Activated CD4-positive, alpha-beta T cell treated with anti-CD3 and anti-CD28 coated beads, Interleukin-10, Interleukin-2, amounts not matched to agents 100 ng/mL and 50 ng/mL, durations not matched to agents 16 hours and 8 hours (primary cell): ENCODE data around the gene PCSK6.
A peak's percentile ranks its signal among the peaks of the same experiment; 100 is the strongest.

Experiments
- DNase-seq: peaks from one replicate; pipeline ENCODE4 v3.0.0-alpha.2; 2020

PCSK6 gene

DNA sequence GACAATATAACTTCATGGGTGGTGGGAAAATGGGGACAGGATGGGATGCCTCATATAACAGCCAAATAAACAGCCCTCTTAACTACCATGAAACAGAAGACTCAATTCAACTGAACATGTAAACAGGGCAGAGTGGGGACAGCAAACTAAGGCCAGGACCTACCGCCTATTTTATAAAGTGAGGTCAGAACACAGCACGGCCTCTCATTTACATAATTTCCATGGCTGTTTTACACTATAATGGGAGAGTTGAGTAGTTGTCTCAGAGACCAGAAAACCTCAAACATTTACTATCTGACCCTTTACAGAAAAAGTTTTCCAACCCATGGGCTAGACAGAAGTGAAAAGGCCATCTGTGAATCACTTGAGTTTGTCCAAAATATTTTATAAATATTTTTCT is 137.8 kb downstream of the PCSK6 start:
- no peak for DNase-seq

DNA sequence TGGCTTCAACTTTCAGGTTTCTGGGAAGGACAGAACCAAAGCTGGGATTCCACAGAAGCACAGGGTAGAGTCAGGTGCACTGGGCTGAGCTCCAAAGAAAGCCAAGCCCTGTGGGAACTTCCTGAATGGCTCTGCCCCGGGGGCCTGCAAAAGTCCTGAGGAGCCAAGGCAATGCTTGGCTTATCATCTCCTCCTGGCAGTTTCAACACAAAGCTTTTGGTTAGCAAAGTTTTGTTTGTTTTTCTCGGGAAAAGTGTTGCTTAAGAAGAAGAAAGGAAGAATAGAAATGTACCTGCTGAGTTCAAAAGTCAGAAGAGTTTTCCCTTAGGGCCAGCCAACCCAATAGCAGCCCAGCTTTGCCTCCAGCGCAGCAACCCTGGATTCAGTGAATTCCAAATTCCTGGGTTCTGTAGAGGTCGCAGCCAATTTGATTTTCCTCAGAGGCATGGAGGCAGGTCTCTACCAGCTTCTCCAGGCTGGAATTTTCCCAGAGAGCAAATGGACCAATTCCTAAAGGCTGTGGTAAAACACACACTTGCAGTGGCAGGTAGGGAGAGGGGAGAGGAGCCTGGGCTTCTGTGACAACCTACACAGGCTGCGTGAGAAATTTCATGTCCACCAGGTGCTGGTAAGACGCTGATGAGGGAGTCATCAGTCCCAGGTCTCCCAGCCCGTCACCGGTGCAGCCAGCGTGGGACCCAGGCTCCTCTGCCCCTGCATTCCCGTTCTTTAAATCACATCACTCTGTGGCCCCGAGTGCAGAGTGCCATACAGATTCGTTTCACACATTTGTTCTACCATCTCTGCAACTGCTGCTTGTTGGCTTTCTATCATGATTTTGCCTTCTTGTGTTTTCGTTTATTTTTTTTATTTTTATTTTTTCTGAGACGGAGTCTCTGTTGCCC is 140.2 kb downstream of the PCSK6 start:
- no peak for DNase-seq

DNA sequence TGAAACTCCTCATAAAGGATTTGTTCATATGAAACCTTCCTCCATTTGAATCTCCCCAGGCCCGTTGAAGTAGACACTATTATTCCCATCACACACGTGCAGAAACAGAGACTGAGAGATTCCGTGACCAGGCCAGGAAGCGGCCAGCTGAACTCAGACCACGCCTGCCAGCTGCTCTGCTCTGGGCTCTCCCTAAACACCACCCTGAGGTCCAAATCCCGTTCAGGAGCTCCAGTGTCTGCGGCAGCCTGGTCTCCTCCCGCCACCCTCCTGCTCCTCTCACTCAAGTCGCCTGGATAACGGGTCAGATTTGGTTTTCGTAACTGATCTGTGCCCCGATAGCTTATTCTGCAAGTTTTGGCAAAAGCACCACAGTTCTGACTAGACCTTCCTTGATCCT is 140.9 kb downstream of the PCSK6 start:
- DNase-seq, result no peak

DNA sequence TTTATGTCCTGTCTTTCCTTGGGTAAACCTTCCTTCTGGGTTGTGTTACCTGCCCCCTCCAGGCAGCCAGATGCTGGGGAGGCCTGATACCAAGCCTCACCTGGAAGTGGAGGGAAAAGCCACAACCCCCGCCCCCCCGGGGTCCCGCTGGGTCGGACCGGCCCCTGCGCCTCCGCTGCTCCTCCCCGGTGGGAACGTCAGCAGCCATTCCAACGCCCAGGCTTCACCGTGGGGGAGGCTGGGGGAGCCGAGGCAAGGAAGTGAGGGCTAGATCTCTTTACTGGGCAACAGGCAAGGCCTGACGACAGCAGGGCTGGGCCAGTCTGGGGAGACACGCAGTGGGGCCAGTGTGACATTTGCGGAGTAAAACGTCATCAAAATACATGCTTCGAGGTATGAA is 141.5 kb downstream of the PCSK6 start:
- DNase-seq, result no peak

DNA sequence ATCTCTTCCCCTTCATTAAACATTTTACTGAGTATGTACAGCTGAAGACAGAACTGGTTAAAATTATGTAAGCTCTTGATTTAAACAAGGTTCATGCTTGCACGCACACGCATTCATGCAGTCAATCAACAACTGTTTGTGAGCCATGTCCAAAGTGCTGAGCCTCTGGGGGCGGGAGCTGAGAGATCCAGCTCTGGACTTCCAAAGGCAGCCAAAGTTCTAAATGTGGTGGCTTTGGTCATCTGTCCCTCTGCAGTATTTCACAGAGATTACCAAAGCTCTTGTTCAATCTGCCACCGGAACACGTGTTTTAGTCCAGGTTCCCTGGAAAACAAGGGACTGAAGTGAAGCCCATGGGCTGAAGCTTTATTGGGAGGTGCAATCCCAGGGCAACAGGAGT is 142.1 kb downstream of the PCSK6 start:
- no peak for DNase-seq

DNA sequence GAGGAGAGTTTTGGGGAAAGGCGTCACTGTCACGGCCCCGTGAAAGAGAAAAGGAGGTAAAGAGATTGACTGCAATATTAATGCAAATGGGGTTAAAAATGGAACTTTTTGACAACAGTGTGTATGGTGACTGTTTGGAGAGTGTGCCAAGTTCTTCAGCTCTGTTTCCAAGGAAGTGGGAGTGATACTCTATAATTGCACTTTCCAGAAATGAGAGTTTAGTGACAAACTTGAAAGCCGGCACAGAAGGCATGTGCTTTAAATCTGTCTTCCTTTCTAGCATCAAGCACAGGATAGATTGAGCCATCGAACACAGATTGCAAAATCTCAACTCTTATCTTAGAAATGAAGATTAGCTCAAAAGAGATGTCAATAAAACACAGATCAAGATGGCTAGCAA is 142.6 kb downstream of the PCSK6 start:
- no peak for DNase-seq

DNA sequence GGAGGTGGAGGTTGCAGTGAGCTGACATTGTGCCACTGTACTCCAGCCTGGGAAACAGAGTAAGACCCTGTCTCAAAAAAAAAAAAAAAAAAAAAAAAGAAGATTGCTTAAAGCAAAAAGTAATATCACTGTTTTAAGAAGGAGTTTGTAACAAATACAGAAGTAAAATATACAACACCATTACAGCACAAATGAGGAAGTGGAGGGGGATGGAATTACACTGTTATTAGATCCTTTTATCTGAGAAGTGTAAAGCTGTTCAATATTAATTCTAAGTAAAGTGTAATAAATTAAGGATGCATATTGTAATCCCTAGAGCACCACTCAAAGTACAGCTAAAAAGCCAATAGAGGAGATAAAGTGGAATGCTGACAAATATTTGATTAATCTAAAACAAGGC is 147.5 kb downstream of the PCSK6 start:
- DNase-seq, result no peak

DNA sequence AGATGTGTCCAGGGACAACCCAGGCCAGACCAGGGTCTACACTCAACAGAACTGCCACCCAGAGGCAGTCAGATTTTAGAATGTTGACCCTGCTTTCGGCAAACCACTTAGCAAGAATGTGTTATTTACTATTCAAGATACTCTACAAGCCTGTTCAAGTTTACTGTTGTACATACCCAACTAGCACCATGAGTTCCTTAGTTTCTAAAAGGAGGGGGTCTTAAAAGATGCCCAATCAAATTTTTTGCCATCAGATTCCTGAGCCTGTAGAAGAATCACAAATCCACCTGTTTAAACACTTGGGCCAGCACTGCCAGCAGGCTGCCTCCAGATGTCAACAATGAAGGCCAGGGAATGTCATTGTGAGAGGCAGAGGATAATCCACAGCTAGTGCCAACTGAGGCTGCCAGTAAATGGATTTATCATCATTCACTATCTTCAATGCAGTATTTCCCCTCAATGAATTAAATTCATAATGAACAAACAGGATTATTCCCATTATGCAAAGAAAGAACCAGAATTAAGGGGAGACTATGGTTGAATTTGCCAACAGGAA is 150.9 kb downstream of the PCSK6 start:
- no peak for DNase-seq

DNA sequence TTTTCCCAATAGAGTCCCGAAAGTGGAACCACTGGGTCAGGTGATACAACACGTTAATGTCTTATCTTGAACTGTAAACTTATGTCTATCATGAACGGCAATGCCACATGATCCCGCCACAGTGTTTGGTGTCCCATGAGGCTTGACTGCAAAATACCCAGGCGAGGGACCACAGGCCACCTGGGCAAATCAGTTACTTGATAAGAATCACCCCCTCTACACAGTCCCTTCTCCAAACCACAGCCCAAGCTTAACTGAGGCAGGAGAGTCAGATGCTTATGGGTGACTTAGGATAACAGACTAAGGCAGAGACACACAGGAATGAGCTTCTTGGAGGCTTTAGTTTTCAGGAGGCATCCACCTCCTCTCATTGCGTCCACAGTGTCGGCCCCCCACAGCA is 151.5 kb downstream of the PCSK6 start:
- DNase-seq, result no peak

DNA sequence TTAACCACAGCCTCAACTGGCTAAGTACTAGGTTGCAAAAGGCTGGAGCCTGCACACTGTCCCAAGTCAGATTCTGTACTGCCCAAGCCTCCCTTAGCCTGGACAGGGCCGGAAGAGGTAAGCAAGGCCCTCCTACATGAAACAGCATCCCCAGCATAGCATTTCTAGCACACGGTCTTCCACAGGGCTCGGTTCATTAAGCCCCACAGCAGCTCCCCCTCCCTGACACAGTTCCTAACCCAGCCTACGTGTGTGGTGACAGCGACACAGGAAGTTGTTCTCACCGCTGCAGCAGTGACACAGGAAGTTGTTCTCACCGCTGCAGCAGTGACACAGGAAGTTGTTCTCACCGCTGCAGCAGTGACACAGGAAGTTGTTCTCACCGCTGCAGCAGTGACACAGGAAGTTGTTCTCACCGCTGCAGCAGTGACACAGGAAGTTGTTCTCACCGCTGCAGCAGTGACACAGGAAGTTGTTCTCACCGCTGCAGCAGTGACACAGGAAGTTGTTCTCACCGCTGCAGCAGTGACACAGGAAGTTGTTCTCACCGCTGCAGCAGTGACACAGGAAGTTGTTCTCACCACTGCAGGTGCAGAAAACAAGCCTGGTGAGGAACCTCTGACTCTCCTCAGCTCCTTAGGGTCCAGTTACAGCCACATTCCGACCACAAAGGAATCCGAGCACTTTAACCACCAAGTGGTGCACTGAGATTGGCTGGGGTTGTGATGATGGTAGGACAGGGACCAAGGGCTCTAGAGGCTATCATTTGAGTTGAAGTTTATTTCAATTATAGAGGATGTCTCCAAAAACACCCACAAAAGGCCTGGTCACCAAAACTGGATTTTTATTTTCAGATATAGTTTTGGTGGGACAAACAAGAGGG is 155.4 kb downstream of the PCSK6 start:
- DNase-seq, result peak; percentile 72

DNA sequence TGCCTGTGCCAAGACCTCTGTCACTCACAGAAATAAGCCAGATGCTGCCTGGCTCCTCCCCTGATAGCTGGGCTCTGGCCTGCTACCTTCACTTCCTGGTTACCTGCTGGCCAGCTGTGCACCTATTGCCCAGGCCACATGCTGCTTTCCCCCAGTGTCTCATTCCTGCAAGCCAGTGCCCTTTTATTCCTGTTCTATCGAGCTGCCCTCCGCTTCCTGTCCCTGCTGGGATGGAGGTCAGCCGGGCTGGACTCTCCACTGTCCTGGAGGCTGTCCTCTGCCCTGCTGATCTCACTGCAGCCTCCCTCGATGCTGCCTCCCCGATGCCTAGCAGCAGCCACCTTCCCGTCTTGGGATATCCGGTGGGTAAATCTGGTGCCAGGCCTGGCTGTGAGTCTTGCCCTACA is 157.4 kb downstream of the PCSK6 start:
- no peak for DNase-seq

DNA sequence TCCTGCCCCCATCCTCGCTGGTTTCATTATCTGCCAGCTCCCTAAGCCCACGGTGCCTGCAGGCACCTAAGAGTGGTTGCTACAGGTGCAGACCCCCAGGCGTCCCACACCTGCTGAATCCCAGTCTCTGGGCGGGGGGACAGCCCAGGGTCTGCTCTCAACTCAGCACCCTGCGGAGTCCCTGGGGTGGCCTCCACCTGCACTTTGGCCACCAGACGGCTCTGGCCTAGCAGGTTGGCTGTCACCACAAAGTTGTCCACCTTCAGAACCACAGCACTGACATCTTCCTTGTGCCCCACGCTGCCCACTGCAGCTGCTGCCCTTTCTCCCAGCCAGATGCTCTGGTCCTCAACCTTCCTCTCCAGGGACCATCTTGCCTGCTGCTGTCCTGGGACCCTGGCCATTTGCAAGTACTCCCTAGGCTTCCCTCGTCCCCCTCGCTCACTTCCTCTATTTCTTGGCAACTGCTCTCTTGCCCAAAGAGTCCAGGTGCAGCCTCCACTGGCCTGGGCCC is 159.6 kb downstream of the PCSK6 start:
- DNase-seq, result no peak

DNA sequence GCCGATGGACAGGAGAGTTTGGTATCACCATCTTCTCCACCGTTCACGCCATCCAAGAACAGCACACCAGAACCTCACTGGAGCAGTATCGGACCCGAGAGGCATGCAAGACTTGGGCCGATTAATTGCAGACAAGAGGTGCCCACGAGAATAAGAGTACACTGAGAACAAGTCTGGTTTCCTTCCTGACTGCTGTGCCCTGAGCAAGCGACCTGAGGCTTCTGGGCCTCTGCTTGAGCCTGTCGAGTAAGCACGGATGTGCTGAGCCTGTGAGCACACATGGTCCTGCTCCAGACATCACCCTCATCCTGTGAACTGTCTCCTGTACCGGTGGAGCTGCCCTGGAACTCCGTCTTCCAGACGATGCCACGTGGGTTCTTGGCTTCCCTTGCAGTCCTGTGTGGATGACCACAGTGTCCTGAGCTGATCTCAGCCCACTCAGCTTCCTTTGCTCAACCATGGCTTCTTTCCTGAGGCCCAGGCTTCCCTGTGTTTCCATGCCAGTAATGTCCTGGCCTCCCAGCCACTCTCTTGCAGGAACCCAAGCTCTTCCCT is 160.1 kb downstream of the PCSK6 start:
- no peak for DNase-seq

DNA sequence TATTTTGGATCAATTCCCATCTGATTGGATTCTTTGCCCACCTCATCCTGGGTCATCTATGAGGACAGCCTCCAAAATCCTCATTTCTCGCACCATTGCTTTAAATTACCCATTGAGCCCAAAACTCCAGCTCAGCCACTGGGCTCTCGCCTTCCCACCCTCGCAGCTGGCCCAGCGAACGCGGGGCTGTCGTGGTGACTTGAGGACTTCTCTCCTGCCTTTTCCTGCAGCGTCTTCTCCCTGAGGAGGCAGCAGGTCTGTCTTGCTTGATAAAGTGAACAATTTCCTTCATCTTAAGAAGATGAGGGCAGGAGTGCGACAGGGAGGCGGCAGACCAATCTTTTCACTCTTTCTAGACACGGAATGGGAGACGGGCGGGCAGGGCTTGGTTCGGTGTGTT is 161.5 kb downstream of the PCSK6 start:
- no peak for DNase-seq

DNA sequence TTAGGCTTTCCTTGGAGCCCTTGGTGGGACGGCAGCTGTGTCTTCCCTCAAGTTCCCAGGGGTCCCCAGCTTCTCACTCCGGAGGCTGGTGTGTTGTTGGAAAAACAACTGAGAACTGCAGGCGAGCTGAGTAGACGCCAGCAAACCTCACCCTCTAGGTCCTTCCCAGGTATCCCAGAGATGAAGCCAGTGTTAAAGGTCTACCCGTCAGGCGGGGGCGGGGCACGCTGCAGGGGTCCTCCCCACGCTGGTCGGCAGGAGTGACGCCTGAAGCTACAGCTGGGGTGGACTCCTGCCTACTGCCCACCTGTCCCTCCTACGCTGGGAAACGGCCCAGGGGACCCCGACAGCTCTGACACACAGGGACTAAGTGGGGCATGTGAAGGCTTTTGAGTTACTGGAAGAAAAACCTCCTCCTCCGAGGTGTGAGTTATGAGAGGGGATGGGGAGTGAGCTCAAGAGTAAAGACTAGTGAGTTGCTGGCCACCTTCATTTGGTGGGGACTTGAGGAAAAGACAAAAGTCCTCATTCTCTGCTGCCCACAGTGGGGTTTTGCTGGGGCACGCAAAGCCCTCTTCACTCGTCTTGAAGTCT is 162.3 kb downstream of the PCSK6 start:
- no peak for DNase-seq

DNA sequence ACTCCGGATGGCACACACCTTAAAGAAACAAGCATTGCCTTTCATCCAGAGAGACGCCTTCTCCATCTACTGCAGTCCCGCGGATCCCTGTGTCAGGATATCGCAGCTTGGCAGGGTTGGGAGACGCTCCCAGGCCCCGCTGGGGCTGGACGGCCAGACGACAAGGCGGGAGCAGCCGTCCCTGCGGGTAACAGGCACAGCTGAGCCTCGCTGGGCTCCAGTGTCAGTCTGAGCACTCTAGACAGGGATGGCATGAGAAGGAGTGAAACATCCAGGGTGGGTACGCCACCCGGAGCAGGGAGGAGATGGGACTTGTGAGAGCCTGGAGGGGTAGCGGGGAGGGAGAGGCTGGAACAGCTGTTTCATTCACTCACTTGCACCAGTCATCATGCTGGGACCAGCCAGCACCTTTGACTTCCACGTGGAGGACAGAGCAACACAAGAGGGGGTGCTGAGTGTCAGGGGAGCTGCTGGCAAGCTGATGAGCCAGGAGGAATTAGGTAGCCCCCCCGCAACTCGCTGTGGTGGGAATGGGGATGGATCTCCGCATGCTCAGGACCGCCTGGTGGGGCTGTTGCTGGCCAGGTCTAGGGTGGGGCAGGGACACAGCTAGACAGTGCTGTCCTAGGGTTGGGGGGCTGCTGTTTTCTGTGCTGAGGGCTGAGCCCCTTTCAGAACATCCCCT is 162.9 kb downstream of the PCSK6 start:
- DNase-seq, result no peak

DNA sequence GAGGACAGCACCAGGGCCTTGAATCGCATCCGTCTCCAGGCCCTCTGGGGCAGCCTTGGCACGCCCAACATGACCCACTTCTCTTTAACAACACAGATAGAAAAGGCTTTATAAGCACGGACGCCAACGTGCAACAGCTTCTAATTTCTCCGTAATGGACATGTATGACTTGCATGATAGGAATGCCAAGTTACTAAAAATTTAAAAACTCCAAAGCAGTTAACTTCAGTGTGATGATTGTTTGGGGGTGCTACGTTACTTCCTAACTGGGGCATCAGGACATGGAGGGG is 163.5 kb downstream of the PCSK6 start:
- DNase-seq, result no peak

DNA sequence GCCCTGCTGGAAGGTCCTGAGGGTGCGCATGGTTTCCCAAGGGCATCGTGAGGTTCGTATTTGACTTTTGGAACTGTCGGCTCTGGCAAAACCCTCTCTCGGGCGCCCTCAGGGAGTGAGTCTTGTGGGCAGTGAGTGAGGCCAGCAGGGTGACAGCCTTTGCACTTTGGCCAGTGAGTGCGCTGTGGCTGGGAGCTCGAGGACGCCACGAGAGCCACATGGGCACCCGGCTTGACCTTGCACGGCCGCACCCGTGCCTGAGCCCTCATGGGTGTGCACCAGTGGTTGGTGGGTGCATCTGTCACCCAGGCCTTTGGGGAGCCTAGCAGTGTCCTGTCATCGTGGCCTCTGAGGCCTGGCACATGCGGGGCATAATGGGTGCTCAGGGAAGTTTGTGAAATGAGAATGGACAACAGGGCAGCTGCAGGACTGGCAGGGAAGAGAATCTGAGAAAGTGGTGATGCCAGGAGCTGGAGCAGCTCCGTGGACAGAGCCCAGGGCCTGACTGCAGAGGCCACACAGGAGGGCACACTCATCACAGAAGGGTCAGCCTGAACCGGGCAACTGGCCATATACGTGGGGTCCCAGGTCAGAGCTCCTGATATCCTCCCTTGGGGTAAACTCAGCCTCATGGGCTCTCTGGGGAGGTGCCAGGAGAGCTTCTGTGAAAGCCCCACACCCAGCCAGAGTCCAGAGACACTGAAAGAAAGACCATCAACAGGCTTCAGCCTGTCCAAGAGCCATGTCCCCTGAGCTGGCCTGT is 164.1 kb downstream of the PCSK6 start:
- DNase-seq, result no peak

DNA sequence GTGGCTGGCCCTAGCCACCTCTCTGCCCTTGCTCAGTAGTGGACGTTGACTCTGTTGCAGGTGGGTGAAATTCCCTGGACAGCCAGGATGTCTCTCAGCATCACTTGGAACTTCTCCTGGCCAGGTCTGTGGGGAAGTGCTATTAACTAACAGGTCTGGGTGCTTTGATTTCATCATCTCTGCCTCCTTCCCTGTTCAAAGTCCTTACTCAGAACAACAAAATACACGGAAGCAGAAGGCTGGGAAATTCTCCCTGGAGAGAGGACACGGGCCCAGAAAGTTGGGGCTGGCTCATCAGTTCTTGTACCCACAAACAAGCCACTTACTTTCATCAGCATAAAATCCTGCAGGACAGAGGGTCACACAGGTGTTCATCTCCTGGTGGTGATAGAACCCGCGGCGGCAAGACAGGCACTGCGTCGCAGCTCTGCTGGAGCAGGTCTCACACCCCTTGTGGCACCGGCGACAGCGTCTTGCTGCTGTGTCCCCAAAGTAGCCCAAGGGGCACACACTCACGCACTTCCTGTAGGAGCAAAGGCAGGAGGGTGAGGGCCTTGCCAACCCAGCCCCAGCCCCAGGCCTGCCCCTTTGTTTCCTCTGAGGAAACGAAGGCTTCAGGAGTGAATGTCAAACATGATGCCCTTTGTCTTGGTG is 164.9 kb downstream of the PCSK6 start:
- DNase-seq, result no peak

DNA sequence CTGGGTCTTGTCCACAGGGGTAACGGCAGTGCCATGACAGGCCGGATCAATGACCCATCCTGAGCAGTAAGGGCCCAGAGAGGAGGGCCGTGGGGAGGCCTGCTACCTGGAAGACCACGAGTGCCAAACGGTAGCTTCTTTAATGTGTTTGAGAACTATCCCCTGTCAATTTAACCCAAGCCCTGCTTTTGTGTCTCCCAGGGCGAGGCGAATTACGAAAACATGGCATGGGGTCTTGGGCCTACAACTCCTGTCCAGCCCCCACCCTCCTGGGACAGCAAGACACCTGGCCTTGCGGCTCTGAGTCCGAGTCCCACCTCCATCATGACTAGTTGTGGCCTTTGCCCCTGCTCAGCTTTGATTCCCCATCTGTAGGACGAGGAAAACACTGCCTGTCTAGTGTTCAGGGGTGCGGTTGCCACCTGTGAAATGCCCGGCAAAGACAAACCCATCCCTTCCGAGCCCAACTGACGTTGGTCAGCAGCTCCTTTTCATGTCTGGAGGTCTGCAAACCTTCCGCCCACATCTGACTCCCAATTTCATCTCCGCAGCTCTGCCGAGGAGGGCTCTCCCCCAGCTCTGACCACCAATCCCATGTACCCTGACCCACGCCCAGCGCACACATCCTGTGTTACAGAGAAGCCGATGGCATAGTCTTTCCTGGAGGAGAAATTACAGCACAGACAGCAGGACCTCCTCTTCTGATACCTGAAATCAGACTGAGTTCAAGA is 165.5 kb downstream of the PCSK6 start:
- no peak for DNase-seq
